Mesothelial cell of epicardium (in vitro differentiated cells): ENCODE results near the gene DENND1A. TPM values are rescaled to one million over a fixed set of nuclear protein-coding genes. Genes with fewer than 3 reads are reported as not detected.
A peak's percentile ranks its signal among the peaks of the same experiment; 100 is the strongest.

Experiments used
- DNase-seq, 2 experiments: peaks; one replicate each; pipeline ENCODE4 v3.0.0; 2021; ENCODE audit warnings: low spot score in 2 of 2; ENCODE audit not compliant: unreplicated experiment in 2 of 2
- H3K27ac Mint-ChIP-seq: 2 replicates; pipeline ENCODE4 v1.8.0; 2021; ENCODE audit warnings: mixed read lengths
- H3K27me3 Mint-ChIP-seq: 2 replicates; pipeline ENCODE4 v1.8.0; 2021; ENCODE audit warnings: low read depth, mixed read lengths
- H3K36me3 Mint-ChIP-seq: 2 replicates; pipeline ENCODE4 v1.8.0; 2021; ENCODE audit warnings: mixed read lengths
- H3K4me1 Mint-ChIP-seq: 2 replicates; pipeline ENCODE4 v1.8.0; 2021; ENCODE audit warnings: mixed read lengths
- H3K4me3 Mint-ChIP-seq: 2 replicates; pipeline ENCODE4 v1.8.0; 2021; ENCODE audit warnings: mild to moderate bottlenecking, moderate library complexity, mixed read lengths
- H3K9me3 Mint-ChIP-seq: 2 replicates; pipeline ENCODE4 v1.8.0; 2021; ENCODE audit warnings: mixed read lengths
- CTCF ChIP-seq: fragments of 200-600 bp; sonication (generic); IDR thresholded peaks from one replicate; pipeline ENCODE4 v1.5.0; 2021; ENCODE audit warnings: antibody characterized with exemption; ENCODE audit not compliant: unreplicated experiment
- total RNA-seq: library from RNA; stranded (reverse); gene quantifications from 3 replicates; pipeline ENCODE4 v1.2.1, GENCODE V29; 2021

The DENND1A gene
- total RNA-seq, 1 donor from 2014 or later = 23.4 TPM

- H3K9me3 Mint-ChIP-seq = no peaks in the 10 kb centered on the region
- H3K27ac Mint-ChIP-seq = no peak overlapping the region
- H3K36me3 Mint-ChIP-seq = no peaks in the 10 kb centered on the region
- no peak for TF ChIP-seq CTCF
- H3K4me1 Mint-ChIP-seq = peaks cover 8% of the 10 kb centered on the region
- DNase-seq = no peak
- no peak overlapping the region for H3K4me3 Mint-ChIP-seq
- peaks cover 24% of the 10 kb centered on the region for H3K27me3 Mint-ChIP-seq
Observed at GRCh38 chr9:123349033-123349432, 580.9 kb downstream of the DENND1A start.

- DNase-seq = no peak
- peaks cover 10% of the 10 kb centered on the region for H3K4me1 Mint-ChIP-seq
- H3K27ac Mint-ChIP-seq = no peak overlapping the region
- peaks cover 22% of the 10 kb centered on the region for H3K27me3 Mint-ChIP-seq
- no peaks in the 10 kb centered on the region for H3K9me3 Mint-ChIP-seq
- H3K36me3 Mint-ChIP-seq = no peaks in the 10 kb centered on the region
- TF ChIP-seq CTCF = no peak
- no peak overlapping the region for H3K4me3 Mint-ChIP-seq
Observed at GRCh38 chr9:123348317-123348992, 581.5 kb downstream of the DENND1A start.

- Mint-ChIP-seq H3K4me3 (no peak overlapping the region), H3K27me3 (peaks cover 18% of the 10 kb centered on the region), H3K27ac (no peak overlapping the region), H3K9me3 (no peaks in the 10 kb centered on the region), H3K36me3 (no peaks in the 10 kb centered on the region), H3K4me1 (peaks cover 14% of the 10 kb centered on the region)
- DNase-seq = no peak
- TF ChIP-seq CTCF = no peak
Observed at GRCh38 chr9:123347289-123348060, 582.5 kb downstream of the DENND1A start.

GRCh38 chr9:123346826-123347225, 583.1 kb downstream of the DENND1A start:
- Mint-ChIP-seq H3K4me1 (peaks cover 19% of the 10 kb centered on the region), H3K27me3 (peaks cover 15% of the 10 kb centered on the region), H3K27ac (no peak overlapping the region), H3K36me3 (no peaks in the 10 kb centered on the region), H3K9me3 (no peaks in the 10 kb centered on the region), H3K4me3 (no peak overlapping the region)
- DNase-seq = no peak
- no peak for TF ChIP-seq CTCF

- H3K36me3 Mint-ChIP-seq = no peaks in the 10 kb centered on the region
Observed at GRCh38 chr9:123346026-123346425, 583.9 kb downstream of the DENND1A start.

More at GRCh38 chr9:123346026-123346425, 583.9 kb downstream of the DENND1A start:
- Mint-ChIP-seq H3K4me3 (no peak overlapping the region), H3K4me1 (peaks cover 21% of the 10 kb centered on the region), H3K9me3 (no peaks in the 10 kb centered on the region), H3K27me3 (peaks cover 7% of the 10 kb centered on the region), H3K27ac (peak overlapping the region; percentile 68)
- TF ChIP-seq CTCF = no peak
- no peak for DNase-seq
